HepG2 (cell line): ENCODE measurements around the gene ZBTB4. TPM values are rescaled to one million over a fixed set of nuclear protein-coding genes. Genes with fewer than 3 reads are reported as not detected.
"Not testable (repeated sequence)": the region's sequence is repeated elsewhere in the genome, so short reads cannot be mapped to it uniquely, and the experiment has no call there.

ENCODE experiments used
- ATAC-seq: fragments of 200-7000 bp; cut with Tn5 transposase; 3 replicates; pipeline ENCODE4 v1.9.1; 2020; ENCODE audit warnings: mild to moderate bottlenecking, moderate library complexity
- BruUV-seq: library from RNA; stranded (reverse); fragments of 400-500 nt; replicated peaks from 2 replicates; lab custom pipeline; 2021; lab: Mats Ljungman, UMichigan
- CTCF ChIA-PET: fragments of 300-600 bp; formaldehyde crosslinking; extraction: SDS; loops from one replicate; lab custom pipeline; 2021; ENCODE audit warnings: low total read pairs, inconsistent platforms, low intra/inter-chr PET ratio; lab: Yijun Ruan, JAX
- POLR2A ChIA-PET: fragments of 350-600 bp; sonication (Branson Sonifier 250); formaldehyde crosslinking; loops from one replicate; lab custom pipeline; 2020; ENCODE audit warnings: antibody characterized with exemption, inconsistent platforms; lab: Yijun Ruan, JAX
- DNase-seq: peaks from one replicate; pipeline ENCODE4 v3.0.0-alpha.2; 2015; ENCODE audit warnings: low spot score
- FAIRE-seq: peaks from 3 replicates; lab custom pipeline; 2011; peaks lifted over from hg19 to GRCh38; lab: Jason Lieb, UNC
- H2AFZ ChIP-seq: one replicate; pipeline ENCODE4 v1.6.1; 2011; ENCODE audit warnings: low read length, inconsistent platforms
- H3K27ac ChIP-seq: fragments of 300-600 bp; 3 replicates; pipeline ENCODE4 v1.8.0; 2011; ENCODE audit warnings: mixed run types, mild to moderate bottlenecking, mixed read lengths, low read length, inconsistent platforms; ENCODE audit not compliant: insufficient read depth; ENCODE audit errors: extremely low read length
- H3K27me3 ChIP-seq, 2 experiments: fragments of 200-600 bp in 1 of 2; 2 replicates in 1 of 2; 3 replicates in 1 of 2; pipeline versions ENCODE4 v1.6.0 to v1.8.0; 2011; ENCODE audit warnings: low read length in 2 of 2, mild to moderate bottlenecking in 2 of 2, moderate library complexity in 2 of 2, inconsistent platforms in 1 of 2; ENCODE audit not compliant: insufficient read depth in 2 of 2, control insufficient read depth in 1 of 2
- H3K36me3 ChIP-seq, 2 experiments: fragments of 200-600 bp in 1 of 2; replicated peaks in 1 of 2; 2 replicates in 1 of 2; 3 replicates in 1 of 2; pipeline versions ENCODE4 v1.5.1 to v1.8.0; 2011; ENCODE audit warnings: low read length in 2 of 2, inconsistent platforms in 1 of 2; ENCODE audit not compliant: insufficient read depth in 2 of 2, control insufficient read depth in 1 of 2
- H3K4me1 ChIP-seq: 2 replicates; pipeline ENCODE4 v1.5.1; 2012; ENCODE audit warnings: low read length, inconsistent platforms; ENCODE audit not compliant: insufficient read depth
- H3K4me2 ChIP-seq: 2 replicates; pipeline ENCODE4 v1.6.0; 2011; ENCODE audit warnings: low read depth, low read length, inconsistent platforms
- H3K4me3 ChIP-seq, 3 experiments: fragments of 200-600 bp in 1 of 3; sonication (generic), shearing (Covaris generic) in 1 of 3; replicated peaks in 1 of 3; 2 replicates each; pipeline ENCODE4 v1.5.1; 2011 to 2016; ENCODE audit warnings: low read length in 3 of 3, inconsistent platforms in 2 of 3, low read depth in 2 of 3, mild to moderate bottlenecking in 2 of 3, control low read depth in 1 of 3, mixed read lengths in 1 of 3; ENCODE audit not compliant: insufficient read depth in 1 of 3
- H3K79me2 ChIP-seq: one replicate; pipeline ENCODE4 v1.6.1; 2011; ENCODE audit warnings: low read length, inconsistent platforms; ENCODE audit not compliant: insufficient read depth
- H3K9ac ChIP-seq: 2 replicates; pipeline ENCODE4 v1.6.0; 2011; ENCODE audit warnings: mild to moderate bottlenecking, low read depth, low read length, inconsistent platforms; ENCODE audit not compliant: insufficient read depth
- H3K9me3 ChIP-seq: 2 replicates; pipeline ENCODE4 v1.5.1; 2012; ENCODE audit warnings: mild to moderate bottlenecking, low read length
- H4K20me1 ChIP-seq: 2 replicates; pipeline ENCODE4 v1.6.0; 2011; ENCODE audit warnings: inconsistent platforms, mild to moderate bottlenecking, low read length, moderate library complexity; ENCODE audit not compliant: insufficient read depth
- AGO1 ChIP-seq: fragments of 200-400 bp; formaldehyde crosslinking; IDR thresholded peaks from 2 replicates; pipeline ENCODE4 v1.6.1; 2017; ENCODE audit warnings: mild to moderate bottlenecking, low read depth, low read length, moderate library complexity; ENCODE audit not compliant: poor library complexity, severe bottlenecking
- ARHGAP35 ChIP-seq: sonication (generic); formaldehyde crosslinking; IDR thresholded peaks from 2 replicates; pipeline ENCODE4 v1.9.0; 2022; ENCODE audit warnings: mild to moderate bottlenecking, inconsistent platforms, moderate library complexity, missing genetic modification reagents, borderline replicate concordance
- ARID2 ChIP-seq: sonication (generic); formaldehyde crosslinking; IDR thresholded peaks from 2 replicates; pipeline ENCODE4 v1.8.1; 2022; ENCODE audit warnings: mild to moderate bottlenecking, missing genetic modification reagents, borderline replicate concordance
- ARNTL ChIP-seq: sonication (generic); formaldehyde crosslinking; IDR thresholded peaks from 2 replicates; pipeline ENCODE4 v1.4.0; 2020; ENCODE audit warnings: mild to moderate bottlenecking, missing genetic modification reagents
- EEA1 ChIP-seq: sonication (generic); formaldehyde crosslinking; IDR thresholded peaks from 2 replicates; pipeline ENCODE4 v1.5.1; 2020; ENCODE audit warnings: mild to moderate bottlenecking, missing genetic modification reagents, borderline replicate concordance
- ESRRA ChIP-seq: sonication (generic); formaldehyde crosslinking; IDR thresholded peaks from 2 replicates; pipeline ENCODE4 v1.5.1; 2020; ENCODE audit warnings: mild to moderate bottlenecking, low read depth, missing genetic modification reagents
- HOXA3 ChIP-seq: sonication (generic); formaldehyde crosslinking; IDR thresholded peaks from 2 replicates; pipeline ENCODE4 v1.5.0; 2020; ENCODE audit warnings: missing genetic modification reagents
- KAT7 ChIP-seq: IDR thresholded peaks from 2 replicates; pipeline ENCODE4 v1.6.1; 2018; ENCODE audit warnings: borderline replicate concordance, missing compliant biosample characterization
- PHF21A ChIP-seq: sonication (generic); formaldehyde crosslinking; IDR thresholded peaks from 2 replicates; pipeline ENCODE4 v1.5.0; 2020; ENCODE audit warnings: mild to moderate bottlenecking, missing genetic modification reagents
- POLR2A ChIP-seq, 2 experiments: IDR thresholded peaks; 2 replicates each; pipeline ENCODE4 v1.6.1; 2011; ENCODE audit warnings: low read depth in 2 of 2, low read length in 2 of 2, mild to moderate bottlenecking in 1 of 2, moderate library complexity in 1 of 2; ENCODE audit not compliant: insufficient read depth in 1 of 2
- SMARCC2 ChIP-seq: fragments of 450-650 bp; IDR thresholded peaks from 2 replicates; pipeline ENCODE4 v1.6.1; 2017; ENCODE audit warnings: antibody characterized with exemption, mild to moderate bottlenecking
- SP140L ChIP-seq: sonication (generic); formaldehyde crosslinking; IDR thresholded peaks from 2 replicates; pipeline ENCODE4 v1.4.0; 2020; ENCODE audit warnings: missing genetic modification reagents, borderline replicate concordance
- TBP ChIP-seq: sonication (generic); formaldehyde crosslinking; IDR thresholded peaks from 2 replicates; pipeline ENCODE4 v1.5.0; 2020; ENCODE audit warnings: missing genetic modification reagents
- TOE1 ChIP-seq: sonication (generic); formaldehyde crosslinking; IDR thresholded peaks from 2 replicates; pipeline ENCODE4 v1.4.0; 2020; ENCODE audit warnings: mild to moderate bottlenecking, missing genetic modification reagents
- ZNF362 ChIP-seq: sonication (generic); formaldehyde crosslinking; IDR thresholded peaks from 2 replicates; pipeline ENCODE4 v1.4.0; 2020; ENCODE audit warnings: missing genetic modification reagents, mild to moderate bottlenecking, borderline replicate concordance
- WGBS: methylation state at CpG from one replicate; pipeline ENCODE4 v1.1.6; 2017; ENCODE audit warnings: low lambda C conversion rate; 5-methylcytosine and 5-hydroxymethylcytosine counted together
- in situ Hi-C: cut with HindIII; loops from 2 replicates; pipeline ENCODE4 v1.10.0; 2017; ENCODE audit warnings: low pct_unique_long_range_greater_than_20kb; ENCODE audit not compliant: extremely low pct_ligation_motif_present
- intact Hi-C: fragments of 100-400 bp; cut with micrococcal nuclease; formaldehyde crosslinking; loops from one replicate; pipeline ENCODE4 v1.10.0; 2022; ENCODE audit not compliant: unreplicated experiment
- polyA plus RNA-seq, 8 experiments: library from polyadenylated mRNA; depleted of rRNA in 3 of 8; stranded (reverse) in 7 of 8; unstranded in 1 of 8; fragments of >200 nt; fragmentation: Illumina TruSeq in 4 of 8; extraction: Trizol in 4 of 8; gene quantifications; 2 replicates each; pipeline versions ENCODE4 v1.2.1 to v1.2.3, GENCODE V29; 2011 to 2016; ENCODE audit warnings: low read depth in 4 of 8, missing spikeins in 1 of 8, mixed read lengths in 1 of 8; ENCODE audit not compliant: insufficient read depth in 1 of 8
- total RNA-seq, 5 experiments: library from RNA; depleted of rRNA; stranded (reverse); fragments of >200 nt; fragmentation: Illumina TruSeq; extraction: Trizol; gene quantifications; 2 replicates each; pipeline ENCODE4 v1.2.3, GENCODE V29; 2016; ENCODE audit warnings: low read depth in 1 of 5

Gene ZBTB4
- total and polyA plus RNA-seq, 2 of the 13 experiments (the other 11 are each of a cell fraction or from before 2014, with no cell fraction given) = 4.3 to 7.4 TPM

- peak; percentile 84; the same call in 1 of the 2 replicates for TF ChIP-seq ZNF362
- peak; percentile 39; the same call in 1 of the 2 replicates for TF ChIP-seq HOXA3 (CRISPR knock-in tag)
- 0 out of 2 replicates have a peak, but pooled peaks have one; percentile 32 for TF ChIP-seq ARID2 (CRISPR knock-in tag)
These were observed 4.7 kb downstream of the ZBTB4 start (continued) for GRCh38 chr17:7474767-7475166.

GRCh38 chr17:7471729-7472128, 7.7 kb downstream of the ZBTB4 start:
- 100% methylated on average over 2 of the region's 2 CpGs for WGBS
- Histone ChIP-seq H3K27ac (no peak overlapping the region), H3K4me3 (no peak overlapping the region), H3K4me2 (no peak overlapping the region), H3K79me2 (peaks cover 34% of the 10 kb centered on the region), H2AFZ (no peak overlapping the region), H4K20me1 (peaks cover 24% of the 10 kb centered on the region), H3K9me3 (no peaks in the 10 kb centered on the region), H3K36me3 (no peaks in the 10 kb centered on the region; a peak in 1 of 5 replicates), H3K27me3 (no peaks in the 10 kb centered on the region), H3K4me1 (peaks cover 59% of the 10 kb centered on the region), H3K9ac (no peak overlapping the region)
- ATAC-seq = no peak
- in situ Hi-C loops (no loop called here), intact Hi-C loops (no loop called here)
- no peak for DNase-seq
- BruUV-seq = TSS peak; percentile 22
- TF ChIP-seq AGO1 (no peak), ESRRA (CRISPR knock-in tag) (no peak), ARNTL (CRISPR knock-in tag) (no peak), KAT7 (CRISPR knock-in tag) (no peak), POLR2A (IDR thresholded peaks at IDR 0.05; ENCODE audit: insufficient read depth in 1 of 2, low read depth in 2 of 2, low read length in 2 of 2) (no peak), EEA1 (no peak), TOE1 (CRISPR knock-in tag) (no peak), ARHGAP35 (CRISPR knock-in tag) (no peak), SMARCC2 (no peak), SP140L (CRISPR knock-in tag) (no peak), PHF21A (CRISPR knock-in tag) (no peak), TBP (CRISPR knock-in tag) (no peak)
- ChIA-PET CTCF (no interaction called here), POLR2A (interaction anchor here (0.7 kb wide), 2 partner anchors 26 to 414 kb away, joined by 3 read pairs; no protein-coding TSS in a partner anchor)
- FAIRE-seq = no peak

- H3K27ac ChIP-seq, H3K4me2 ChIP-seq, H3K9ac ChIP-seq, H3K36me3 ChIP-seq, DNase-seq, H3K27me3 ChIP-seq, H3K9me3 ChIP-seq, in situ Hi-C loops, H3K4me3 ChIP-seq, H2AFZ ChIP-seq, CTCF ChIA-PET, BruUV-seq, ATAC-seq, FAIRE-seq, intact Hi-C loops: not testable (repeated sequence)
- Histone ChIP-seq H3K4me1 (peaks cover 47% of the 10 kb centered on the region), H4K20me1 (peaks cover 14% of the 10 kb centered on the region), H3K79me2 (peaks cover 22% of the 10 kb centered on the region)
- whole genome bisulfite sequencing = 95% methylated on average over 7 of the region's 8 CpGs
- POLR2A ChIA-PET = interaction anchor here (1.0 to 1.7 kb wide), 2 partner anchors 14 to 25 kb away, joined by 4 to 5 read pairs; partner anchors contain the start of genes CHRNB1 and POLR2A
These were observed 8.9 kb downstream of the ZBTB4 start for GRCh38 chr17:7470457-7470973.
